Thyroid gland (tissue), 4 donors: ENCODE measurements around the gene SF3B5. TPM values are rescaled to one million over a fixed set of nuclear protein-coding genes. Genes with fewer than 3 reads are reported as not detected.
A peak's percentile ranks its signal among the peaks of the same experiment; 100 is the strongest.

ENCODE experiments used
- DNase-seq, 2 donors: peaks; one replicate each; pipeline ENCODE4 v3.0.0-alpha.2; 2019
- H3K27ac ChIP-seq, 3 donors: fragments of 200-600 bp; sonication (generic); 1 replicate in 2 of 3; 2 replicates in 1 of 3; pipeline ENCODE4 v1.5.1; 2016 to 2019; ENCODE audit warnings: mild to moderate bottlenecking in 1 of 3, moderate library complexity in 1 of 3
- H3K27me3 ChIP-seq: fragments of 200-600 bp; sonication (generic); one replicate; pipeline ENCODE4 v1.5.1; 2019
- H3K36me3 ChIP-seq, 2 donors: fragments of 200-600 bp; sonication (generic); one replicate each; pipeline ENCODE4 v1.5.1; 2016 to 2019
- H3K4me1 ChIP-seq, 2 donors: fragments of 200-600 bp; sonication (generic); one replicate each; pipeline ENCODE4 v1.5.1; 2017 to 2019
- H3K4me3 ChIP-seq, 3 donors: fragments of 200-600 bp; sonication (generic); replicated peaks in 1 of 3; 1 replicate in 2 of 3; 2 replicates in 1 of 3; pipeline ENCODE4 v1.5.1; 2016; ENCODE audit warnings: mild to moderate bottlenecking in 1 of 3
- H3K9me3 ChIP-seq: fragments of 200-600 bp; sonication (generic); one replicate; pipeline ENCODE4 v1.5.1; 2017
- CTCF ChIP-seq, 6 experiments: fragments of 200-600 bp in 3 of 6; fragments of 450-650 bp in 3 of 6; sonication (generic) in 3 of 6; IDR thresholded peaks; one replicate each; pipeline ENCODE4 v1.5.1; 2016 to 2019; ENCODE audit warnings: antibody characterized with exemption in 6 of 6, mild to moderate bottlenecking in 2 of 6, inconsistent platforms in 1 of 6, moderate library complexity in 1 of 6
- POLR2A ChIP-seq, 2 donors: fragments of 450-650 bp; IDR thresholded peaks; one replicate each; pipeline ENCODE4 v1.6.1; 2017; ENCODE audit warnings: antibody characterized with exemption in 2 of 2, mild to moderate bottlenecking in 2 of 2, moderate library complexity in 1 of 2
- WGBS, 2 donors: methylation state at CpG; one replicate each; pipeline ENCODE4 v1.1.5; 2017; 5-methylcytosine and 5-hydroxymethylcytosine counted together
- intact Hi-C: fragments of 100-400 bp; cut with DNase I; formaldehyde crosslinking; loops from one replicate; pipeline ENCODE4 v1.15.1; 2023
- total RNA-seq, 4 donors: library from RNA; depleted of rRNA; stranded (reverse); fragments of >200 nt; gene quantifications; one replicate each; pipeline ENCODE4 v1.2.3, GENCODE V29; 2016

SF3B5 gene
- total RNA-seq, 4 donors from 2014 or later, result 63.1 to 205 (median 133) TPM

- H3K9me3 ChIP-seq, result no peaks in the 10 kb centered on the region
- DNase-seq, result no peak
- no peak overlapping the region for H3K27ac ChIP-seq
- no peaks in the 10 kb centered on the region for H3K4me1 ChIP-seq
- WGBS, 2 donors, result 88 to 91% methylated on average over 3 of the region's 3 CpGs
- intact Hi-C loops, result no loop called here
- H3K4me3 ChIP-seq, result no peak overlapping the region
- no peaks in the 10 kb centered on the region for H3K27me3 ChIP-seq
- TF ChIP-seq CTCF (IDR thresholded peaks at IDR 0.05), result no peak
- no peak for TF ChIP-seq POLR2A (IDR thresholded peaks at IDR 0.05)
- H3K36me3 ChIP-seq, result no peaks in the 10 kb centered on the region
These were observed 26.6 kb downstream of the SF3B5 start for GRCh38 chr6:144068794-144069193.

GRCh38 chr6:144066741-144067484, 28.5 kb downstream of the SF3B5 start:
- no peaks in the 10 kb centered on the region for H3K9me3 ChIP-seq
- DNase-seq, result no peak
- no peak overlapping the region for H3K4me3 ChIP-seq
- no peaks in the 10 kb centered on the region for H3K27me3 ChIP-seq
- intact Hi-C loops, result no loop called here
- no peak for TF ChIP-seq CTCF (IDR thresholded peaks at IDR 0.05)
- no peak for TF ChIP-seq POLR2A (IDR thresholded peaks at IDR 0.05)
- no peaks in the 10 kb centered on the region for H3K36me3 ChIP-seq
- H3K27ac ChIP-seq, result no peak overlapping the region
- no peaks in the 10 kb centered on the region for H3K4me1 ChIP-seq
- 74 to 75% methylated on average over 6 of the region's 6 CpGs for WGBS, 2 donors

GRCh38 chr6:144066255-144066654, 29.1 kb downstream of the SF3B5 start:
- no peaks in the 10 kb centered on the region for H3K9me3 ChIP-seq
- H3K36me3 ChIP-seq, result no peaks in the 10 kb centered on the region
- DNase-seq, result no peak
- no peak overlapping the region for H3K27ac ChIP-seq
- no peaks in the 10 kb centered on the region for H3K4me1 ChIP-seq
- H3K4me3 ChIP-seq, result no peak overlapping the region
- 62 to 70% methylated on average over 4 of the region's 4 CpGs for WGBS, 2 donors
- no peak for TF ChIP-seq CTCF (IDR thresholded peaks at IDR 0.05)
- TF ChIP-seq POLR2A (IDR thresholded peaks at IDR 0.05), result no peak
- no peaks in the 10 kb centered on the region for H3K27me3 ChIP-seq
- intact Hi-C loops, result no loop called here

- WGBS, 2 donors, result 64 to 77% methylated on average over 9 of the region's 9 CpGs
These were observed 30.1 kb downstream of the SF3B5 start for GRCh38 chr6:144065213-144065660.

More at GRCh38 chr6:144065213-144065660, 30.1 kb downstream of the SF3B5 start:
- Histone ChIP-seq H3K27me3 (no peaks in the 10 kb centered on the region), H3K4me1 (no peaks in the 10 kb centered on the region), H3K4me3 (peak overlapping the region in 1 of 3 donors; percentile 95), H3K9me3 (no peaks in the 10 kb centered on the region), H3K36me3 (no peaks in the 10 kb centered on the region), H3K27ac (no peak overlapping the region)
- intact Hi-C loops, result no loop called here
- no peak for DNase-seq
- TF ChIP-seq POLR2A (IDR thresholded peaks at IDR 0.05) (no peak), CTCF (IDR thresholded peaks at IDR 0.05) (no peak)
